ENCODE results near the gene KCNF1.

DNA sequence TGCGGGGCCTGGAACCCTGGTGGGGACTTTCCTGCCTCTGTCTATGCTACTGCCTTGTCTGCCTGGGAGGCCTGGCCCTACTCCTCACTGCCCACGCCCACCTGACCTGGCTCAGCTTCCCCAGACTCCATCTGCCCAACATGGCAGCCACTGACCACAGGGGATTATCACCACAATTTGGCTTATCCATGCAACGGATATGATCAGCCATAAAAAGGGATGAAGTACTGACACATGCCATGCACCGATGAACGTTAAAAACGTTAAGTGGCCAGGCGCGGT, 5.9 kb upstream of the KCNF1 start:
- TF ChIP-seq, protein P1, sequence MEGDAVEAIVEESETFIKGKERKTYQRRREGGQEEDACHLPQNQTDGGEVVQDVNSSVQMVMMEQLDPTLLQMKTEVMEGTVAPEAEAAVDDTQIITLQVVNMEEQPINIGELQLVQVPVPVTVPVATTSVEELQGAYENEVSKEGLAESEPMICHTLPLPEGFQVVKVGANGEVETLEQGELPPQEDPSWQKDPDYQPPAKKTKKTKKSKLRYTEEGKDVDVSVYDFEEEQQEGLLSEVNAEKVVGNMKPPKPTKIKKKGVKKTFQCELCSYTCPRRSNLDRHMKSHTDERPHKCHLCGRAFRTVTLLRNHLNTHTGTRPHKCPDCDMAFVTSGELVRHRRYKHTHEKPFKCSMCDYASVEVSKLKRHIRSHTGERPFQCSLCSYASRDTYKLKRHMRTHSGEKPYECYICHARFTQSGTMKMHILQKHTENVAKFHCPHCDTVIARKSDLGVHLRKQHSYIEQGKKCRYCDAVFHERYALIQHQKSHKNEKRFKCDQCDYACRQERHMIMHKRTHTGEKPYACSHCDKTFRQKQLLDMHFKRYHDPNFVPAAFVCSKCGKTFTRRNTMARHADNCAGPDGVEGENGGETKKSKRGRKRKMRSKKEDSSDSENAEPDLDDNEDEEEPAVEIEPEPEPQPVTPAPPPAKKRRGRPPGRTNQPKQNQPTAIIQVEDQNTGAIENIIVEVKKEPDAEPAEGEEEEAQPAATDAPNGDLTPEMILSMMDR (IDR thresholded peaks at IDR 0.05; ENCODE audit: poor library complexity, severe bottlenecking): no peak
- TF ChIP-seq, protein P2, sequence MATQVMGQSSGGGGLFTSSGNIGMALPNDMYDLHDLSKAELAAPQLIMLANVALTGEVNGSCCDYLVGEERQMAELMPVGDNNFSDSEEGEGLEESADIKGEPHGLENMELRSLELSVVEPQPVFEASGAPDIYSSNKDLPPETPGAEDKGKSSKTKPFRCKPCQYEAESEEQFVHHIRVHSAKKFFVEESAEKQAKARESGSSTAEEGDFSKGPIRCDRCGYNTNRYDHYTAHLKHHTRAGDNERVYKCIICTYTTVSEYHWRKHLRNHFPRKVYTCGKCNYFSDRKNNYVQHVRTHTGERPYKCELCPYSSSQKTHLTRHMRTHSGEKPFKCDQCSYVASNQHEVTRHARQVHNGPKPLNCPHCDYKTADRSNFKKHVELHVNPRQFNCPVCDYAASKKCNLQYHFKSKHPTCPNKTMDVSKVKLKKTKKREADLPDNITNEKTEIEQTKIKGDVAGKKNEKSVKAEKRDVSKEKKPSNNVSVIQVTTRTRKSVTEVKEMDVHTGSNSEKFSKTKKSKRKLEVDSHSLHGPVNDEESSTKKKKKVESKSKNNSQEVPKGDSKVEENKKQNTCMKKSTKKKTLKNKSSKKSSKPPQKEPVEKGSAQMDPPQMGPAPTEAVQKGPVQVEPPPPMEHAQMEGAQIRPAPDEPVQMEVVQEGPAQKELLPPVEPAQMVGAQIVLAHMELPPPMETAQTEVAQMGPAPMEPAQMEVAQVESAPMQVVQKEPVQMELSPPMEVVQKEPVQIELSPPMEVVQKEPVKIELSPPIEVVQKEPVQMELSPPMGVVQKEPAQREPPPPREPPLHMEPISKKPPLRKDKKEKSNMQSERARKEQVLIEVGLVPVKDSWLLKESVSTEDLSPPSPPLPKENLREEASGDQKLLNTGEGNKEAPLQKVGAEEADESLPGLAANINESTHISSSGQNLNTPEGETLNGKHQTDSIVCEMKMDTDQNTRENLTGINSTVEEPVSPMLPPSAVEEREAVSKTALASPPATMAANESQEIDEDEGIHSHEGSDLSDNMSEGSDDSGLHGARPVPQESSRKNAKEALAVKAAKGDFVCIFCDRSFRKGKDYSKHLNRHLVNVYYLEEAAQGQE (IDR thresholded peaks at IDR 0.05; ENCODE audit: borderline replicate concordance): no peak
